Cerebellar nuclear complex (tissue), 1 donor: ENCODE results near the gene IL18.
"Not testable (repeated sequence)": the region's sequence is repeated elsewhere in the genome, so short reads cannot be mapped to it uniquely, and the experiment has no call there.

Source experiments
- DNase-seq, 2 experiments: peaks; one replicate each; lab custom pipeline; 2025; lab: John Stamatoyannopoulos, UW

The IL18 gene

DNA sequence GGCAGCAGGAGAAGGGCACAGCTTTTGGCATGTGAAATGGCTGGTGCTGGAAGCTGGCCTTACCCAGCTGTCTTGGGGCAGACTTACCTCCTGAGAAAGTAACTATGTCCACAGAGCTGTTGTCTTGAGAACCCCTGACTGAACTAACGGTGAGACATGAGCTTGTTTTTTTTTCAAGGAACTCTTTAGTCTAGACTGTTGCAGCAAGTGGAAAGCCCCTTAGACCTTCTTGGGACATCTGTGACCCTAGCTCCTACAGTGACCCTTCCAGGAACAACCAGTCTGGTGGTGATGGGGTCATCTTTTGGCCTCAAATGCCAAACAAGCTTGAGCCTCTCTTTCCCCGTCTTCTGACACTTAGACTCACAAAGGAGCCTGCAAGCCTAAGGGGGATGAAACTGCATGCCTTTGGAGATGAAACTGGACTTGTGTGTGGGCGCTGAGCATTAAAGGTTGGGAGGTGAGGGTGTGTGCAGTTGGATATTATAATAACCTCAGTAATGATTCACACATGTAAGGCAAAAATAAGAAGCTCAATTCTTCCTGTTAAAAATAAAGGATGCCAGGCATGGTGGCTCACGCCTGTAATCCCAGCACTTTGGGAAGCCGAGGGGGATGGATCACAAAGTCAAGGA, 41.8 kb downstream of the IL18 start:
- no peak for DNase-seq

DNA sequence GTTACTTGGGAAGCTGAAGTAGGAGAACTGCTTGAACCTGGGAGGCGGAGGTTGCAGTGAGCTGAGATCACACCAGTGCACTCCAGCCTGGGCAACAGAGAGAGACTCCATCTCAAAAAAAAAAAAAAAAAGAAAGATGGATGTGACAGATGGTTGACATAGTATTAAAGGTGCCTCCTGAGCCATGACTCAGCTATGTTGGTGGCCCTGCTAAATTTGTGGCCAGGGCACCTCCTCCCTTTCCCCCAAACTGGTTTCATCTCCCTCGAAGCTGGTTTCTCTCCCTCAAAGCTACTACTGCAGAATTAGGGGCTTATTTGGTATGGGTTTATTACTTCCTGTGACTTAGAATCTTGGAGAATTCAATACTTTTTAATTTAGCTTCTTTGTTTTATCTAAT, 45.7 kb downstream of the IL18 start:
- no peak for DNase-seq

DNA sequence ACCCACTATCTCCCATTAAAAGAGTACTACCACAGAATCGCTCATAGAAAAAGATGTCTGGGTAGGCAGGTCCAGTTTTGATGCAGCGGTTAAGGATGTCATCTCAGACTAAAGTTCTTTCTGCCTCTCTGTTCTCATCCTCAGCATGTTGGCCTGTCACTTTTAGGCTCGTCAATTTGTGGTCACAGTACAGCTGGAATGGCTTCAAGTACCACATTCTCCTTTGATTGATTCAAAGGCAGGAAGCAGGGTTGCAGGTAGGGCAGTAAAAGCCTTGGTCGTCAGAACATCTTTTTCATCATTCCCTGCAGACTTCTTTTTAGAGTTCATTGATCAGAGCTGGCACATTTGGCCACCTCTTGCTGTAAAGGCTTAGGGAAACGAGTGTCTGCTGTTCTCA, 48.5 kb downstream of the IL18 start:
- no peak for DNase-seq

DNA sequence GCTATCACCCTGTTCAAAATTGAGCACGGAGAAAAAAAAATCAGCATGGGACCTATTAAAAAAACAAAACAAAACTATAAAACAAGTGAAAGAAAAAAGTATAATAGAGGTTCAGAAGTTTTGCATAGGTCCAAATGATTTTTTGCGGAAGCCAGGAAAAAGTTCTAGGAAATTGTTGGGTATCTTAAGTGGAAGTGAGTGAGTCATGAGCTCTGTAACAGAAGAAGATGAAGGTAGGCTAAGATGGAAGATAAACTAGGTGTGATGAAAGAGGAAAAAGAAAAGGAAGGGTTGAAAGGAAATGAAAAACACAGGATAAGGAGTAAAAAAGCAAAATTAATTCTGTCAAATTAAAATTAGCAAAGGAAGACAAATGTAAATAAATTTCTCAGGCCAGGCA, 49.4 kb downstream of the IL18 start:
- no peak for DNase-seq

DNA sequence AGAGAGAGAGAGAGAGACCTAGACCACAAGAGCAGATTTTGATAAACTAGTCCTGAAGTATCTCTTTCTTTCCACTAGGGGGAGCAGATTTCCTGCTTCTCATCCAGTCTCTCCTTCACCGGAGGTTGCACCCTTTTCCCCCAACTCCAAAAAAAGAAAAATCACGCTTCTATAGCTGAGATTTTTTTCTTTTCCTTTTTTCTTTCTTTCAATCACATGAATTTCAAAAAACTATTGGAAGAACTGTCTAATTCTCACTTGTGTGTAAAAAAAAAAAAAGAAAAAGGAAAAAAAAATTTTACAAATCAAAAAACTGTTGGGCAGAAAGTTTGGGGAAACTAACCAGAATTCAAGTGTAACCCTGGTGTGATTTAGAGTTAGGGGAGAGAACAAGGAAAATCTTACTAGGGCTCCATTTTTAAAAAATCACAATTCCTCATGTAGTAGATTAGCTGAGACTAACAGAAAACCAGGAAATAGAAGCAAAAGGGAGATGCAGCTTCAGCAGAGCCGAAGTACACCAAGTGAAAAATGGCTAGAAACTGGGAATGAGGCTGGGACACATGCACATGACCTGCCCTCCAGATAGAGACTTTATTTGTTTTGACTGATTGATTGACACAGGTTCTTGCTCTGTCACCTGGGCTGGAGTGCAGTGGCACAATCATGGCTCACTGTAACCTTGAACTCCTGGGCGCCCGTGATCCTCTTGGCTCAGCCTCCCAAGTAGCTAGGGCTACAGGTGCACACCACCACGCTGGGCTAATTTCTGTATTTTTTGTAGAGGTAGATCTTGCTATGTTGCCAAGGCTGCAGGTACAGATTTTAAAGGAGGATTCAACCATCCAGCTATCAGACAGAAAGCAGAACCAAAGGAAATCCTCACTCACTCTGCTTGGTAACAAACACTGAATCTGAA, 50.1 kb downstream of the IL18 start:
- peak in 1 of 2 experiments; percentile 10 for DNase-seq

DNA sequence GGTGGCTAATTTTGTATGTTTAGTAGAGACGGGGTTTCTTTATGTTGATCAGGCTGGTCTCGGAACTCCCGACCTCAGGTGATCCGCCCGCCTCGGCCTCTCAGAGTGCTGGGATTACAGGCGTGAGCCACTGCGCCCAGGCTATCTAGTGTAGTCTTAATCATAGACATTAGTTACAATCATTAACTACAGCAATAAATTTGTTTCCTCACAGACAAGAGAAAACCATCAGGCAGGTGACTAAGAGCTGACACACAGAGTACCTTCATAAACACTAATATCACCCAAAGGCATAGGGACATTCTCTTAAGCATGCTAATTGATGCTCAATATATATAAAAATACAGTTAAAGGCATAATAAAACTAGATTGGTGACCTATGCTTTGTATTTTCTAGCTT, 57.8 kb downstream of the IL18 start:
- no peak for DNase-seq

DNA sequence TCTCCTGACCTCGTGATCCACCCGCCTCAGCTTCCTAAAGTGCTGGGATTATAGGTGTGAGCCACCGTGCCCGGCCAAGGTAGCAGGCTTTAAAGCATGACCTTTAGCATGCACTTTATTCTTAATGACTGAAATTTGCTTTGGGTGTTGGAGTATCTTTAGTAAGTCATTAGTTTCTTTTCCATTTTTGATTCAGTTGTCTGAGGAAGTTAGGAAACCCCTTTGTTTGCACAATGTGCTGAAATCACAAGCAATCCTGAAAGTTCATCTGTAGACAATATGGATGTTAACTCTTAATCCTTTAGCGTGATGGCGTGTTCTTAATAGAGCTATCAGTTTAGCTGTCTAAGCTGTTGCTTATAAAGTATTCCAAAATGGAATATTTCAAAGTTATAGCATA, 60.4 kb downstream of the IL18 start:
- DNase-seq, result no peak

DNA sequence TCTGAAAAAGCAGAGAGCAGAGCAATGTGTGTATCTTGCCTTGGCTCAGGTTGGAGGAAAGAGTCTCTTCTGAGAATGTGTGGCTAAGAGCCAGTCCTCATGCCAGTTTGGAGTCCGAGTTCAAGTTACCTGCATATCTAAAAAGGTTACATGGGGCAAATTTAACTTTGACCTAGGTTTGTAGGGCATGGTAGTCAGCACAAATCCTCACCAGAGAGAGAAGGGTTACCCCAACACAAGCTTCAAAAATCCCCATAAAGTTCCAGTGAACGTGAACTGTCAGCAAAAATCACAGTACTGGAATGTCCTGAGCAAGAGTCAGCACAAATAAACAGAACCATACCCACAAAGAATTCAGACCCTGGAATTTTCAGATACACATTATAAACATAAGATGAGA, 63.4 kb downstream of the IL18 start:
- no peak for DNase-seq

DNA sequence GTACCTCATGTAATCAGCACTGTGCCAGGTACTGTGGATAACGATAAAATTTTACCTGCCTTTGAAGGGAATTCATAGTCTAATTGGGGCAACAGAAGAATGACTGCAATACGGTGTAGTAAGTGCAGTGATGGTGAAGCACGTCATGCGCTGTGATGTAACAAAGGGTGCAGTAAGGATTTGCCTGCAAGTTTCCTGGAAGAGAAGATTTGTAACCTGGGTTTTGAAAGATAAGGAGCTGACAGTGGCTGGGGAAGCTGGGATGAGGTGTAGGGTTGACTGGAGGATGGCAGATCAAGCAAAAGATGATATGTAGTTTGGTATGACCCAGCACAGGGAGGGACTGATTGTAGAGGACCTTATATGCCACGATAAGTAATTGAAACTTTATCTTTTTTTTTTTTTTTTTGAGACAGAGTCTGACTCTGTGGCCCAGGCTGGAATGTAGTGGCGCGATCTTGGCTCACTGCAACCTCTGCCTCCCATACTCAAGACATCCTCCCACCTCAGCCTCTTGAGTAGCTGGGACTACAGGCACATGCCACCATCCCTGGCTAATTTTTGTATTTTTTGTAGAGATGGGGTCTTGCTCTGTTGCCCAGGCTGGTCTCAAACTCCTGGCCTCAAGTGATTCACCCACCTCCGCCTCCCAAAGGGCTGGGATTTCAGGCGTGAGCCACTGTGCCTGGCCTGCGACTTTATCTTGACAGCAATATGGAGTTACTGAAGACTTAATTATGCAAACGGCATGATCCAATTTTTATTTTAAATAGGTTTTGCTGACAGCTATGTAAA, 66.0 kb downstream of the IL18 start:
- DNase-seq, result no peak

DNA sequence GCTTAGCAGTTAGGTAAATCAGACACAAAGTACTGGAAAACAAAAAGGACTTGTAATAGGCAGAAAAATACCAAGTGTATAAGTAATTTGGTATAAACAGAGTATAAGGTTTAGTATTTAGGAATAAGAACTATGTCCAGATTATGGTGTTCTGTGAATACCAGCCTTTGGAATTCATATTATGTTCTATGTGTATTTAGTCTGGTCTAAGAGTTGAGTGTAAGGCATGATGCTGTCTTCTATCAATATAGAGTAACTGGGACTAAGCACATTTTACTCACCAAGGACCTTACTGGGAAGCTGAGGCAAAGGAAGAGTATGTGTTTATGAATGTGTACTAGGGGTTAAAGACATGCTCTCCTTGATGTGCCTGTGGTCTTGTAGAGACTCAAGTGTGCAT, 67.7 kb downstream of the IL18 start:
- DNase-seq, result no peak

DNA sequence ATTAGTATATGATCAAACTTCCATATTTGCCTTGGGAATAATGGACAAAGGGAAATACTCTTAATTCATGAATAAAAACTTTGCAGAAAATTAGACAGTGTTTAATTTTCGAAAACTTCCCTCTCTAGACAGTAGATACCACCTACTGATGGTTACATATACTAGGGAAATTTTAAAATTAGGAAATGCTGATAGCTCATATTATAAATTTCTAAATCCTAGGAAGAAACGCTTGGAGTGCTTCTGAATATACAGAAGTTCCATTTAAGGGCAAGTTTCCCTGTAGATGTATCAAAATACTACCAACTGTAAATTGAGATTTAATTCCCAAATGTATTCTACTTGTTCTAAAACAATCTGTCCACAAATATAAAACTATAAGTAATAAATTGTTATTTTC, 68.6 kb downstream of the IL18 start:
- not testable (repeated sequence) for DNase-seq
